Panc1 (cell line): Measurements from ENCODE around the gene ACOT8.

ENCODE experiments used
- CTCF ChIP-seq: fragments of 450-650 bp; IDR thresholded peaks from 2 replicates; pipeline ENCODE4 v1.5.1; 2017; ENCODE audit warnings: mild to moderate bottlenecking
- REST ChIP-seq, 2 experiments: IDR thresholded peaks; 2 replicates each; pipeline ENCODE4 v1.6.1; 2011 to 2012; ENCODE audit warnings: low read depth in 2 of 2, control low read depth in 1 of 2, low read length in 1 of 2, mild to moderate bottlenecking in 1 of 2, moderate library complexity in 1 of 2; ENCODE audit not compliant: insufficient read depth in 1 of 2
- SIN3A ChIP-seq: IDR thresholded peaks from 2 replicates; pipeline ENCODE4 v1.6.1; 2012; ENCODE audit warnings: low read depth, mild to moderate bottlenecking, low read length, moderate library complexity, borderline replicate concordance; ENCODE audit not compliant: insufficient read depth

DNA sequence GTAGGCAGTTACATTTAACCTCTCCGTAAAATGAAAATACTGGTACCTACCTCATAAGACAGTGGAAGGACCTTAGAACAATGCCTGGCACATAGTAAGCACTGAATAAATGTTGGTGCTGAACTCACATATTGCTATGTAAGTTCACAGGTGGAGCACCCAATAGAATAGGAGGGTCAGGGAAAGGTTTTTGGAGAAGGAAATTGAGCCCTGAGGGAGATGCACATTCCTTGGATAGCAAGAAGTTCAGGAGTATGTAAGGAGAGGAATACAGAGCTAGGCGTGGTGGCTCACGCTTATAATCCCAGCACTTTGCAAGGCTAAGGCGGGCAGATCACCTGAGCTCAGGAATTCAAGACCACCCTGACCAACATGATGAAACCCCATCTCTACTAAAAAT is 37.7 kb downstream of the ACOT8 start:
- TF ChIP-seq CTCF, result no peak
- TF ChIP-seq REST (IDR thresholded peaks at IDR 0.05; ENCODE audit: insufficient read depth in 1 of 2, low read depth in 2 of 2, low read length in 1 of 2), result no peak
- no peak for TF ChIP-seq SIN3A
